SK-N-SH (cell line): ENCODE results near the gene RHOT2. TPM values are rescaled to one million over a fixed set of nuclear protein-coding genes. Genes with fewer than 3 reads are reported as not detected.

Source experiments
- CTCF ChIA-PET: fragments of 300-600, 350-600 bp; formaldehyde crosslinking; extraction: SDS; loops from one replicate; lab custom pipeline; 2021; lab: Yijun Ruan, JAX
- POLR2A ChIA-PET: fragments of 350-600 bp; sonication (Branson Sonifier 250); formaldehyde crosslinking; extraction: SDS; loops from one replicate; lab custom pipeline; 2020; ENCODE audit warnings: antibody characterized with exemption, inconsistent platforms; lab: Yijun Ruan, JAX
- DNase-seq: peaks from one replicate; pipeline ENCODE4 v3.0.0; 2012
- H2AFZ ChIP-seq: fragments of 200-600 bp; sonication (generic); 2 replicates; pipeline ENCODE4 v1.8.1; 2016; ENCODE audit warnings: antibody characterized with exemption, mild to moderate bottlenecking, low read depth
- H3F3A ChIP-seq: fragments of 200-600 bp; sonication (generic); replicated peaks from 2 replicates; pipeline ENCODE3; 2016; ENCODE audit warnings: antibody characterized with exemption, mild to moderate bottlenecking; ENCODE audit not compliant: insufficient read depth
- H3K27ac ChIP-seq, 2 experiments: fragments of 200-500 bp in 1 of 2; fragments of 200-600 bp in 1 of 2; sonication (Bioruptor generic) in 1 of 2; sonication (generic), shearing (Covaris generic) in 1 of 2; 2 replicates each; pipeline versions ENCODE4 v1.5.1 to v1.6.1; 2014 to 2016; ENCODE audit warnings: low read depth in 2 of 2, inconsistent platforms in 1 of 2, low read length in 1 of 2, mild to moderate bottlenecking in 1 of 2, mixed read lengths in 1 of 2
- H3K27me3 ChIP-seq: fragments of 200-600 bp; sonication (generic), shearing (Covaris generic); 2 replicates; pipeline ENCODE4 v1.6.1; 2016; ENCODE audit warnings: mixed run types; ENCODE audit not compliant: insufficient read depth
- H3K36me3 ChIP-seq, 2 experiments: fragments of 200-500 bp in 1 of 2; fragments of 200-600 bp in 1 of 2; sonication (Bioruptor generic) in 1 of 2; sonication (generic) in 1 of 2; replicated peaks in 1 of 2; 2 replicates each; pipeline versions ENCODE3 to v1.5.1; 2014 to 2016; ENCODE audit warnings: low read length in 1 of 2, mild to moderate bottlenecking in 1 of 2; ENCODE audit not compliant: insufficient read depth in 2 of 2, control insufficient read depth in 1 of 2
- H3K4me1 ChIP-seq, 2 experiments: fragments of 200-500 bp in 1 of 2; fragments of 200-600 bp in 1 of 2; sonication (Bioruptor generic) in 1 of 2; sonication (generic), shearing (Covaris generic) in 1 of 2; 2 replicates each; pipeline versions ENCODE4 v1.5.1 to v1.6.1; 2014 to 2016; ENCODE audit warnings: low read depth in 1 of 2, low read length in 1 of 2, mixed run types in 1 of 2; ENCODE audit not compliant: insufficient read depth in 2 of 2, control insufficient read depth in 1 of 2
- H3K4me2 ChIP-seq: fragments of 200-600 bp; sonication (generic), shearing (Covaris generic); 2 replicates; pipeline ENCODE4 v1.6.1; 2017; ENCODE audit warnings: mixed run types
- H3K4me3 ChIP-seq, 2 experiments: fragments of 200-500 bp in 1 of 2; fragments of 200-600 bp in 1 of 2; sonication (Bioruptor generic) in 1 of 2; sonication (generic), shearing (Covaris generic) in 1 of 2; 2 replicates each; pipeline versions ENCODE4 v1.5.1 to v1.8.1; 2014 to 2016; ENCODE audit warnings: low read depth in 2 of 2, inconsistent platforms in 1 of 2, low read length in 1 of 2, mild to moderate bottlenecking in 1 of 2, mixed read lengths in 1 of 2, moderate library complexity in 1 of 2
- H3K79me2 ChIP-seq: fragments of 200-600 bp; sonication (generic); 2 replicates; pipeline ENCODE4 v1.8.1; 2017; ENCODE audit warnings: mild to moderate bottlenecking; ENCODE audit not compliant: insufficient read depth
- H3K9ac ChIP-seq: fragments of 200-600 bp; sonication (generic); 2 replicates; pipeline ENCODE4 v1.6.1; 2017; ENCODE audit warnings: mixed run types
- H3K9me2 ChIP-seq: fragments of 200-600 bp; sonication (generic); 2 replicates; pipeline ENCODE4 v1.6.1; 2017; ENCODE audit warnings: mixed run types
- H3K9me3 ChIP-seq: fragments of 200-600 bp; sonication (generic); 2 replicates; pipeline ENCODE4 v1.6.1; 2017; ENCODE audit warnings: mixed run types, mild to moderate bottlenecking, moderate library complexity
- H4K20me1 ChIP-seq: fragments of 200-600 bp; sonication (generic); 2 replicates; pipeline ENCODE4 v1.6.1; 2017; ENCODE audit warnings: mild to moderate bottlenecking, mixed run types; ENCODE audit not compliant: insufficient read depth
- ELF1 ChIP-seq: IDR thresholded peaks from 2 replicates; pipeline ENCODE4 v1.4.0; 2012
- FOXJ3 ChIP-seq: sonication (generic); formaldehyde crosslinking; IDR thresholded peaks from 2 replicates; pipeline ENCODE4 v1.5.1; 2020; ENCODE audit warnings: mild to moderate bottlenecking, missing genetic modification reagents
- FOXM1 ChIP-seq: IDR thresholded peaks from 2 replicates; pipeline ENCODE4 v1.4.0; 2012; ENCODE audit warnings: low read depth, mild to moderate bottlenecking
- MXI1 ChIP-seq: IDR thresholded peaks from 2 replicates; pipeline ENCODE4 v1.6.1; 2012; ENCODE audit warnings: mild to moderate bottlenecking, low read depth, low read length, improper control_type of control experiment
- NFIC ChIP-seq: IDR thresholded peaks from 2 replicates; pipeline ENCODE4 v1.4.0; 2012; ENCODE audit warnings: borderline replicate concordance
- NRF1 ChIP-seq: IDR thresholded peaks from 2 replicates; pipeline ENCODE4 v1.6.1; 2012; ENCODE audit warnings: low read depth, mild to moderate bottlenecking, low read length
- POLR2AphosphoS5 ChIP-seq: IDR thresholded peaks from 2 replicates; pipeline ENCODE4 v1.6.1; 2012; ENCODE audit warnings: low read depth, low read length
- RAD21 ChIP-seq: IDR thresholded peaks from 2 replicates; pipeline ENCODE4 v1.6.1; 2012; ENCODE audit warnings: mild to moderate bottlenecking, low read length
- RCOR1 ChIP-seq: fragments of 150-350 bp; IDR thresholded peaks from 2 replicates; pipeline ENCODE4 v1.6.1; 2017; ENCODE audit warnings: antibody characterized with exemption, low read length
- RFX5 ChIP-seq: IDR thresholded peaks from 2 replicates; pipeline ENCODE4 v1.6.1; 2012; ENCODE audit warnings: mild to moderate bottlenecking, improper control_type of control experiment, low read length
- SIN3A ChIP-seq: IDR thresholded peaks from 2 replicates; pipeline ENCODE4 v1.6.1; 2012; ENCODE audit warnings: low read depth, mild to moderate bottlenecking, low read length, moderate library complexity, borderline replicate concordance
- TCF12 ChIP-seq: IDR thresholded peaks from 2 replicates; pipeline ENCODE4 v1.4.0; 2012
- YY1 ChIP-seq: IDR thresholded peaks from 2 replicates; pipeline ENCODE4 v1.4.0; 2012; ENCODE audit warnings: low read depth, mild to moderate bottlenecking
- WGBS: methylation state at CpG from one replicate; pipeline ENCODE4 v1.1.6; 2017; ENCODE audit warnings: low lambda C conversion rate; 5-methylcytosine and 5-hydroxymethylcytosine counted together
- polyA plus RNA-seq, 3 experiments: library from polyadenylated mRNA; depleted of rRNA; stranded (reverse); fragments of >200 nt; gene quantifications; 2 replicates each; pipeline ENCODE4 v1.2.3, GENCODE V29; 2012
- TF ChIP-seq, protein P1 (sequence below): IDR thresholded peaks from 2 replicates; pipeline ENCODE4 v1.4.0; 2012; ENCODE audit warnings: low read depth, borderline replicate concordance
- TF ChIP-seq, protein P2 (sequence below): IDR thresholded peaks from 2 replicates; pipeline ENCODE4; 2012
- TF ChIP-seq, protein P3 (sequence below): fragments of 200-600 bp; sonication (generic); IDR thresholded peaks from 2 replicates; pipeline ENCODE4 v1.6.1; 2017; ENCODE audit warnings: antibody characterized with exemption, mild to moderate bottlenecking, moderate library complexity

The RHOT2 gene
- polyA plus RNA-seq, 1 of the 3 experiments (the other 2 are of a cell fraction), result 229 TPM

DNA sequence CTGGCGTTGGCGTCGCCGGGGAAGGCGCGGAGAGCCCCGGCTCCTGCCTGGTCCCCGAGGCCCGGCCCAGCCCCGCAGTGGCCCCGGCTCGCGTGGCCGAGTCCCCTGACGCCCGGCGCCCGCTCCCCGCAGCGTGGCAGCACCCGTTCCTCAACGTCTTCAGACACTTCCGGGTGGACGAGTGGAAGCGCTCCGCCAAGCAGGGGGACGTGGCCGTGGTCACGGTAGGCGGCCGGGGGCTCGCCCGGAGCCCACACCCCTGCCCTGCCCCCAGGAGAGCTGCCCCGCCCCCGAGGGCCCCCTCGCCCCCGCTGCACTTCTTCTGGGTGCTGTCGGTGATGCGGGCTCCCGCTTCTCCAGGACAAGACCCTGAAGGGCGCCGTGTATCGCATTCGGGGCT lies 18.3 kb upstream of the RHOT2 start:
- ChIA-PET POLR2A (interaction anchor here (0.7 to 1.2 kb wide), 6 partner anchors 9 to 79 kb away, joined by 3 to 4 read pairs (median 3); partner anchors contain the start of genes METTL26 and STUB1), CTCF (interaction anchor here (1.0 to 7.8 kb wide), 6 partner anchors 10 to 31 kb away, joined by 3 to 92 read pairs (median 12); partner anchors contain the start of genes METTL26, RHOT2, STUB1 and WFIKKN1)
- Histone ChIP-seq H3F3A (peaks cover 5% of the 10 kb centered on the region), H3K36me3 (peaks cover 0 to 13% of the 10 kb centered on the region in 2 experiments), H3K4me1 (peaks cover 4 to 29% of the 10 kb centered on the region in 2 experiments; a peak in 2 of 4 replicates), H3K27me3 (no peaks in the 10 kb centered on the region), H3K4me2 (peak overlapping the region; percentile 91), H3K9ac (peak overlapping the region; percentile 85), H2AFZ (peak overlapping the region; percentile 65; the same call in 1 of the 2 replicates), H3K9me3 (no peaks in the 10 kb centered on the region), H3K27ac (peak overlapping the region; percentile 51 to 60), H4K20me1 (no peaks in the 10 kb centered on the region), H3K9me2 (no peaks in the 10 kb centered on the region), H3K79me2 (peaks cover 19% of the 10 kb centered on the region; the same call in 1 of the 2 replicates), H3K4me3 (peak overlapping the region; percentile 70 to 76)
- TF ChIP-seq, protein P1, sequence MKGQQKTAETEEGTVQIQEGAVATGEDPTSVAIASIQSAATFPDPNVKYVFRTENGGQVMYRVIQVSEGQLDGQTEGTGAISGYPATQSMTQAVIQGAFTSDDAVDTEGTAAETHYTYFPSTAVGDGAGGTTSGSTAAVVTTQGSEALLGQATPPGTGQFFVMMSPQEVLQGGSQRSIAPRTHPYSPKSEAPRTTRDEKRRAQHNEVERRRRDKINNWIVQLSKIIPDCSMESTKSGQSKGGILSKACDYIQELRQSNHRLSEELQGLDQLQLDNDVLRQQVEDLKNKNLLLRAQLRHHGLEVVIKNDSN, result no peak
- TF ChIP-seq NRF1 (no peak), FOXM1 (no peak), RAD21 (no peak), POLR2AphosphoS5 (no peak), RCOR1 (no peak), MXI1 (no peak), YY1 (no peak), RFX5 (no peak), TCF12 (no peak), FOXJ3 (CRISPR knock-in tag) (no peak)
- TF ChIP-seq, protein P2, sequence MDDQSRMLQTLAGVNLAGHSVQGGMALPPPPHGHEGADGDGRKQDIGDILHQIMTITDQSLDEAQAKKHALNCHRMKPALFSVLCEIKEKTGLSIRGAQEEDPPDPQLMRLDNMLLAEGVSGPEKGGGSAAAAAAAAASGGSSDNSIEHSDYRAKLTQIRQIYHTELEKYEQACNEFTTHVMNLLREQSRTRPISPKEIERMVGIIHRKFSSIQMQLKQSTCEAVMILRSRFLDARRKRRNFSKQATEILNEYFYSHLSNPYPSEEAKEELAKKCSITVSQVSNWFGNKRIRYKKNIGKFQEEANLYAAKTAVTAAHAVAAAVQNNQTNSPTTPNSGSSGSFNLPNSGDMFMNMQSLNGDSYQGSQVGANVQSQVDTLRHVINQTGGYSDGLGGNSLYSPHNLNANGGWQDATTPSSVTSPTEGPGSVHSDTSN, result no peak
- TF ChIP-seq, protein P3, sequence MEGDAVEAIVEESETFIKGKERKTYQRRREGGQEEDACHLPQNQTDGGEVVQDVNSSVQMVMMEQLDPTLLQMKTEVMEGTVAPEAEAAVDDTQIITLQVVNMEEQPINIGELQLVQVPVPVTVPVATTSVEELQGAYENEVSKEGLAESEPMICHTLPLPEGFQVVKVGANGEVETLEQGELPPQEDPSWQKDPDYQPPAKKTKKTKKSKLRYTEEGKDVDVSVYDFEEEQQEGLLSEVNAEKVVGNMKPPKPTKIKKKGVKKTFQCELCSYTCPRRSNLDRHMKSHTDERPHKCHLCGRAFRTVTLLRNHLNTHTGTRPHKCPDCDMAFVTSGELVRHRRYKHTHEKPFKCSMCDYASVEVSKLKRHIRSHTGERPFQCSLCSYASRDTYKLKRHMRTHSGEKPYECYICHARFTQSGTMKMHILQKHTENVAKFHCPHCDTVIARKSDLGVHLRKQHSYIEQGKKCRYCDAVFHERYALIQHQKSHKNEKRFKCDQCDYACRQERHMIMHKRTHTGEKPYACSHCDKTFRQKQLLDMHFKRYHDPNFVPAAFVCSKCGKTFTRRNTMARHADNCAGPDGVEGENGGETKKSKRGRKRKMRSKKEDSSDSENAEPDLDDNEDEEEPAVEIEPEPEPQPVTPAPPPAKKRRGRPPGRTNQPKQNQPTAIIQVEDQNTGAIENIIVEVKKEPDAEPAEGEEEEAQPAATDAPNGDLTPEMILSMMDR, result no peak
- 6% methylated on average over 13 of the region's 44 CpGs for WGBS
- DNase-seq, result peak; percentile 74

DNA sequence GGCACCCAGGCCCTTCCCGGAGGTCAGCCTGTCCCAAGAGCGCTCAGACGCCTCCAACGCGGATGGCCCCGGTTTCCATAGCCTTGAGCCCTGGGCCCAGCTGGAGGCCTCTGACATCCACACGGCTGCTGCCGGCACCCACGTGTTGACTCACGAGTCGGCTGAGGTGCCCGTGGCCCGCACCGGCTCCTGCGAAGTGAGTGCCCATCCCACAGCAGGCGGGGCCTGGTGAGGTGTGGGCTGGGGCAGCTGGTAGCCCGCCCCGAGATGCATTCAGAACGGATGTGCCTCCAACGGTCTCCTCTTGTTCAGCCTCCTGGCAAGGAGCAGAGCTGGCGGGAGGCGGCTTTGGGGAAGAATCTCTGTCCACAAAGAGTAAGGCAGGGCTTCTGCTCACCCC lies 16.1 kb upstream of the RHOT2 start:
- peaks cover 19% of the 10 kb centered on the region; the same call in 1 of the 2 replicates for H3K79me2 ChIP-seq
- H3K4me1 ChIP-seq, result peaks cover 4 to 29% of the 10 kb centered on the region in 2 experiments; a peak in 2 of 4 replicates
- ChIA-PET POLR2A (interaction anchor here (1.2 to 2.0 kb wide), 2 partner anchors 9 to 27 kb away, joined by 3 to 13 read pairs; no protein-coding TSS in a partner anchor), CTCF (interaction anchor here (1.1 to 7.8 kb wide), 3 partner anchors 8 to 28 kb away, joined by 3 to 92 read pairs (median 69); partner anchors contain the start of genes RHOT2 and STUB1)
- H3K4me3 ChIP-seq, result no peak overlapping the region
- H3K27ac ChIP-seq, result no peak overlapping the region
- H3K9me3 ChIP-seq, result no peaks in the 10 kb centered on the region
- H3K27me3 ChIP-seq, result no peaks in the 10 kb centered on the region
- no peak overlapping the region for H2AFZ ChIP-seq
- H3K9ac ChIP-seq, result no peak overlapping the region
- no peak overlapping the region for H3K4me2 ChIP-seq
- DNase-seq, result no peak
- H3F3A ChIP-seq, result peaks cover 5% of the 10 kb centered on the region
- H4K20me1 ChIP-seq, result no peaks in the 10 kb centered on the region
- no peaks in the 10 kb centered on the region for H3K9me2 ChIP-seq
- TF ChIP-seq ELF1 (no peak), NFIC (no peak), SIN3A (no peak)
- TF ChIP-seq, protein P2, result no peak
- WGBS, result 100% methylated on average over 1 of the region's 22 CpGs
- peaks cover 0 to 29% of the 10 kb centered on the region in 2 experiments for H3K36me3 ChIP-seq
